Parathyroid adenoma (tissue), 2 donors: Measurements from ENCODE around the gene CUX1.

Experiments
- H2AFZ ChIP-seq: fragments of 300-600 bp; sonication (generic); one replicate; pipeline ENCODE4 v1.7.0; 2017; ENCODE audit warnings: antibody characterized with exemption, mild to moderate bottlenecking
- H3K27ac ChIP-seq: fragments of 300-600 bp; sonication (generic); one replicate; pipeline ENCODE4 v1.7.0; 2017
- H3K27me3 ChIP-seq: fragments of 300-600 bp; sonication (generic); one replicate; pipeline ENCODE4 v1.7.0; 2017; ENCODE audit warnings: low read length; ENCODE audit not compliant: control insufficient read depth, insufficient read depth
- H3K36me3 ChIP-seq: fragments of 300-600 bp; sonication (generic); one replicate; pipeline ENCODE4 v1.7.0; 2017; ENCODE audit warnings: low read length; ENCODE audit not compliant: control insufficient read depth, insufficient read depth
- H3K4me1 ChIP-seq: fragments of 300-600 bp; sonication (generic); one replicate; pipeline ENCODE4 v1.7.0; 2017; ENCODE audit warnings: control low read depth
- H3K4me2 ChIP-seq: fragments of 300-600 bp; sonication (generic); one replicate; pipeline ENCODE4 v1.7.0; 2017; ENCODE audit warnings: low read length
- H3K4me3 ChIP-seq: fragments of 300-600 bp; sonication (generic); one replicate; pipeline ENCODE4 v1.7.0; 2017; ENCODE audit warnings: low read depth, low read length
- H3K79me2 ChIP-seq: fragments of 300-600 bp; sonication (generic); one replicate; pipeline ENCODE4 v1.7.0; 2017; ENCODE audit warnings: control low read depth
- H3K9ac ChIP-seq: fragments of 300-600 bp; sonication (generic); one replicate; pipeline ENCODE4 v1.7.0; 2017; ENCODE audit warnings: mild to moderate bottlenecking
- H3K9me3 ChIP-seq: fragments of 300-600 bp; sonication (generic); one replicate; pipeline ENCODE4 v1.7.0; 2017; ENCODE audit warnings: low read length; ENCODE audit not compliant: control insufficient read depth
- CTCF ChIP-seq: fragments of 300-600 bp; sonication (generic); IDR thresholded peaks from one replicate; pipeline ENCODE4 v1.7.0; 2017; ENCODE audit warnings: antibody characterized with exemption, mild to moderate bottlenecking
- donor health status: primary hyperparathyroidism.

CUX1 gene

GRCh38 chr7:102063690-102064180 is 246.3 kb downstream of the CUX1 start:
- no peaks in the 10 kb centered on the region for H3K36me3 ChIP-seq
- H3K4me1 ChIP-seq, result peaks cover 5% of the 10 kb centered on the region
- no peak overlapping the region for H3K9ac ChIP-seq
- no peak overlapping the region for H3K4me2 ChIP-seq
- no peaks in the 10 kb centered on the region for H3K9me3 ChIP-seq
- H3K79me2 ChIP-seq, result peaks cover 17% of the 10 kb centered on the region
- H3K27ac ChIP-seq, result no peak overlapping the region
- no peak for TF ChIP-seq CTCF
- no peak overlapping the region for H3K4me3 ChIP-seq
- no peak overlapping the region for H2AFZ ChIP-seq
- H3K27me3 ChIP-seq, result no peaks in the 10 kb centered on the region

- TF ChIP-seq CTCF, result no peak
- H3K27ac ChIP-seq, result no peak overlapping the region
- H3K79me2 ChIP-seq, result peaks cover 17% of the 10 kb centered on the region
- H3K36me3 ChIP-seq, result no peaks in the 10 kb centered on the region
- no peak overlapping the region for H3K4me2 ChIP-seq
- H3K4me3 ChIP-seq, result no peak overlapping the region
- no peaks in the 10 kb centered on the region for H3K27me3 ChIP-seq
- no peak overlapping the region for H3K9ac ChIP-seq
- H3K4me1 ChIP-seq, result peaks cover 5% of the 10 kb centered on the region
- no peaks in the 10 kb centered on the region for H3K9me3 ChIP-seq
- no peak overlapping the region for H2AFZ ChIP-seq
Observed at GRCh38 chr7:102064361-102065025, 247.1 kb downstream of the CUX1 start.

GRCh38 chr7:102065226-102065625 is 247.8 kb downstream of the CUX1 start:
- H3K27ac ChIP-seq, result no peak overlapping the region
- H3K36me3 ChIP-seq, result no peaks in the 10 kb centered on the region
- peaks cover 5% of the 10 kb centered on the region for H3K4me1 ChIP-seq
- no peaks in the 10 kb centered on the region for H3K27me3 ChIP-seq
- H3K9ac ChIP-seq, result no peak overlapping the region
- TF ChIP-seq CTCF, result no peak
- no peak overlapping the region for H3K4me2 ChIP-seq
- no peak overlapping the region for H2AFZ ChIP-seq
- H3K4me3 ChIP-seq, result no peak overlapping the region
- H3K9me3 ChIP-seq, result no peaks in the 10 kb centered on the region
- H3K79me2 ChIP-seq, result peaks cover 17% of the 10 kb centered on the region

GRCh38 chr7:102066476-102066875 is 249.1 kb downstream of the CUX1 start:
- Histone ChIP-seq H3K9me3 (no peaks in the 10 kb centered on the region), H3K4me2 (no peak overlapping the region), H3K27ac (no peak overlapping the region), H2AFZ (no peak overlapping the region), H3K27me3 (no peaks in the 10 kb centered on the region), H3K4me1 (peaks cover 5% of the 10 kb centered on the region), H3K4me3 (no peak overlapping the region), H3K9ac (no peak overlapping the region), H3K79me2 (peaks cover 11% of the 10 kb centered on the region), H3K36me3 (no peaks in the 10 kb centered on the region)
- no peak for TF ChIP-seq CTCF

GRCh38 chr7:102068846-102069245 is 251.4 kb downstream of the CUX1 start:
- no peak overlapping the region for H2AFZ ChIP-seq
- no peak overlapping the region for H3K4me2 ChIP-seq
- no peak for TF ChIP-seq CTCF
- H3K27me3 ChIP-seq, result no peaks in the 10 kb centered on the region
- H3K36me3 ChIP-seq, result no peaks in the 10 kb centered on the region
- H3K4me1 ChIP-seq, result no peaks in the 10 kb centered on the region
- no peak overlapping the region for H3K9ac ChIP-seq
- H3K79me2 ChIP-seq, result peaks cover 2% of the 10 kb centered on the region
- no peaks in the 10 kb centered on the region for H3K9me3 ChIP-seq
- no peak overlapping the region for H3K27ac ChIP-seq
- H3K4me3 ChIP-seq, result no peak overlapping the region
